HepG2 (cell line): ENCODE measurements around the gene RPL3. TPM values are rescaled to one million over a fixed set of nuclear protein-coding genes. Genes with fewer than 3 reads are reported as not detected.

ENCODE experiments used
- HDAC1 ChIP-seq: sonication (generic); formaldehyde crosslinking; IDR thresholded peaks from 2 replicates; pipeline ENCODE4 v1.5.1; 2020; ENCODE audit warnings: mild to moderate bottlenecking, missing genetic modification reagents
- HOXA3 ChIP-seq: sonication (generic); formaldehyde crosslinking; IDR thresholded peaks from 2 replicates; pipeline ENCODE4 v1.5.0; 2020; ENCODE audit warnings: missing genetic modification reagents
- MED1 ChIP-seq: sonication (generic); formaldehyde crosslinking; IDR thresholded peaks from 2 replicates; pipeline ENCODE4 v1.4.0; 2020; ENCODE audit warnings: missing genetic modification reagents
- MTF2 ChIP-seq: sonication (generic); formaldehyde crosslinking; IDR thresholded peaks from 2 replicates; pipeline ENCODE4 v1.5.0; 2020; ENCODE audit warnings: missing genetic modification reagents, borderline replicate concordance
- PCBP1 ChIP-seq: fragments of 200-400 bp; formaldehyde crosslinking; IDR thresholded peaks from 2 replicates; pipeline ENCODE4 v1.6.1; 2017; ENCODE audit warnings: mild to moderate bottlenecking, low read depth, low read length, borderline replicate concordance
- RBM39 ChIP-seq: fragments of 200-400 bp; formaldehyde crosslinking; IDR thresholded peaks from one replicate; pipeline ENCODE4 v1.6.1; 2018; ENCODE audit warnings: antibody characterized with exemption, mild to moderate bottlenecking, low read depth, low read length; ENCODE audit not compliant: poor library complexity, severe bottlenecking
- ZBTB7A ChIP-seq: sonication (generic); formaldehyde crosslinking; IDR thresholded peaks from 2 replicates; pipeline ENCODE4 v1.8.0; 2022; ENCODE audit warnings: mild to moderate bottlenecking, missing genetic modification reagents
- ZFP90 ChIP-seq: sonication (generic); formaldehyde crosslinking; IDR thresholded peaks from 2 replicates; pipeline ENCODE4 v1.8.0; 2022; ENCODE audit warnings: missing genetic modification reagents, mild to moderate bottlenecking, inconsistent platforms, borderline replicate concordance
- ZNF234 ChIP-seq: sonication (generic); formaldehyde crosslinking; conservative IDR thresholded peaks from 2 replicates; pipeline ENCODE4 v1.5.1; 2020; ENCODE audit warnings: mild to moderate bottlenecking, missing genetic modification reagents
- ZNF235 ChIP-seq: sonication (generic); formaldehyde crosslinking; IDR thresholded peaks from 2 replicates; pipeline ENCODE4 v1.8.1; 2023; ENCODE audit warnings: mild to moderate bottlenecking, missing genetic modification reagents, borderline replicate concordance
- ZNF451 ChIP-seq: sonication (generic); formaldehyde crosslinking; IDR thresholded peaks from 2 replicates; pipeline ENCODE4 v1.5.0; 2020; ENCODE audit warnings: mild to moderate bottlenecking, missing genetic modification reagents
- ZNF547 ChIP-seq: sonication (generic); formaldehyde crosslinking; IDR thresholded peaks from 2 replicates; pipeline ENCODE4 v1.5.1; 2020; ENCODE audit warnings: mild to moderate bottlenecking, missing genetic modification reagents
- ZNF761 ChIP-seq: sonication (generic); formaldehyde crosslinking; conservative IDR thresholded peaks from 2 replicates; pipeline ENCODE4 v1.4.0; 2020; ENCODE audit warnings: mild to moderate bottlenecking, missing genetic modification reagents
- ZNF768 ChIP-seq: sonication (generic); formaldehyde crosslinking; IDR thresholded peaks from 2 replicates; pipeline ENCODE4 v1.4.0; 2020; ENCODE audit warnings: missing genetic modification reagents
- polyA plus RNA-seq, 8 experiments: library from polyadenylated mRNA; depleted of rRNA in 3 of 8; stranded (reverse) in 7 of 8; unstranded in 1 of 8; fragments of >200 nt; fragmentation: Illumina TruSeq in 4 of 8; extraction: Trizol in 4 of 8; gene quantifications; 2 replicates each; pipeline versions ENCODE4 v1.2.1 to v1.2.3, GENCODE V29; 2011 to 2016; ENCODE audit warnings: low read depth in 4 of 8, missing spikeins in 1 of 8, mixed read lengths in 1 of 8; ENCODE audit not compliant: insufficient read depth in 1 of 8
- total RNA-seq, 5 experiments: library from RNA; depleted of rRNA; stranded (reverse); fragments of >200 nt; fragmentation: Illumina TruSeq; extraction: Trizol; gene quantifications; 2 replicates each; pipeline ENCODE4 v1.2.3, GENCODE V29; 2016; ENCODE audit warnings: low read depth in 1 of 5
- TF ChIP-seq, protein P1 (sequence below): sonication (generic); formaldehyde crosslinking; IDR thresholded peaks from 2 replicates; pipeline ENCODE4 v1.4.0; 2020; ENCODE audit warnings: missing genetic modification reagents
- TF ChIP-seq, protein P2 (sequence below): sonication (generic); formaldehyde crosslinking; IDR thresholded peaks from 2 replicates; pipeline ENCODE4 v1.4.0; 2020; ENCODE audit warnings: missing genetic modification reagents, mild to moderate bottlenecking, borderline replicate concordance
- TF ChIP-seq, protein P3 (sequence below): sonication (generic); formaldehyde crosslinking; IDR thresholded peaks from 2 replicates; pipeline ENCODE4; 2020; ENCODE audit warnings: missing genetic modification reagents, mild to moderate bottlenecking, borderline replicate concordance

The RPL3 gene
- total and polyA plus RNA-seq, 2 of the 13 experiments (the other 11 are each of a cell fraction or from before 2014, with no cell fraction given): 1,051 to 3,279 TPM

DNA sequence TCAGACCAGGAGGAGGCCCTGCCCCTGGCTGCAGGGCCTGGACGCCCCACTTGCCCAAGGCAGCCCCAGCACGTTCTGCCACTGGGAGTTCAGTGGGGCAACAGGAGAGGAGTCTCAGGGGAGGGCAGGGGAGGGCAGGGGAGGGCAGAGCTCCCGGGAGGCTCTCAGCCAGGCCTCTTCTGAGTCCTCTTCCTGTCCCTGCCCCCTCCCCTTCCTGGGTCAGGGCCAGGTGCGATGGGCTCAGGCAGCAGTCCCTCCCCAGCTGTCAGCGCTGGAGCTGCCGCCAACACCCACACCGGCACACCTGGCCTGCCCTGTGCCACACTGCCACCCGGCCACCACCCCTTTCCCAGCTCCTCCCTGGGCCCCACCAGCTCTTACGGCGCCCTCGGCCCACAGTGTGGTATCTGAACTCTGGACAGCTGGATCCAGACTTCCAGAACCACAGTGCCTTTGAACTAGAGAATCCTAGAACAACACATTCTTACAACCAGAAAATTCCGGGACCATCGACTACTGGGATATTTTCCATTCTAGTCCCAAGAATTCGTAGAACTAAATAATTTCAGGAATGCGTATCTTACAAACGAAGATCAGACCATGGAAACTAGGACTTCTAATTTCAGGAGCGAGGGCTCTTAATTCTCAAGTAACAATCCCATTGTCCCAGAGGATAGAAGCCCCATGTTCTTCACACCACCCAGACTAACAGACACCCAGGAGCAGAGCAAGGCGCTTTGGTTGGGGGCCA, 21.8 kb downstream of the RPL3 start (continued):
- TF ChIP-seq MTF2 (CRISPR knock-in tag): no peak
- no peak for TF ChIP-seq ZFP90 (CRISPR knock-in tag)
- peak; percentile 46; the same call in 1 of the 2 replicates for TF ChIP-seq MED1
- TF ChIP-seq ZNF451 (CRISPR knock-in tag): no peak; the same call in 1 of the 2 replicates
- peak; percentile 51 for TF ChIP-seq HOXA3
- TF ChIP-seq ZNF234 (CRISPR knock-in tag): no peak
- peak; percentile 35; the same call in 1 of the 2 replicates for TF ChIP-seq HDAC1
- TF ChIP-seq, protein P1, sequence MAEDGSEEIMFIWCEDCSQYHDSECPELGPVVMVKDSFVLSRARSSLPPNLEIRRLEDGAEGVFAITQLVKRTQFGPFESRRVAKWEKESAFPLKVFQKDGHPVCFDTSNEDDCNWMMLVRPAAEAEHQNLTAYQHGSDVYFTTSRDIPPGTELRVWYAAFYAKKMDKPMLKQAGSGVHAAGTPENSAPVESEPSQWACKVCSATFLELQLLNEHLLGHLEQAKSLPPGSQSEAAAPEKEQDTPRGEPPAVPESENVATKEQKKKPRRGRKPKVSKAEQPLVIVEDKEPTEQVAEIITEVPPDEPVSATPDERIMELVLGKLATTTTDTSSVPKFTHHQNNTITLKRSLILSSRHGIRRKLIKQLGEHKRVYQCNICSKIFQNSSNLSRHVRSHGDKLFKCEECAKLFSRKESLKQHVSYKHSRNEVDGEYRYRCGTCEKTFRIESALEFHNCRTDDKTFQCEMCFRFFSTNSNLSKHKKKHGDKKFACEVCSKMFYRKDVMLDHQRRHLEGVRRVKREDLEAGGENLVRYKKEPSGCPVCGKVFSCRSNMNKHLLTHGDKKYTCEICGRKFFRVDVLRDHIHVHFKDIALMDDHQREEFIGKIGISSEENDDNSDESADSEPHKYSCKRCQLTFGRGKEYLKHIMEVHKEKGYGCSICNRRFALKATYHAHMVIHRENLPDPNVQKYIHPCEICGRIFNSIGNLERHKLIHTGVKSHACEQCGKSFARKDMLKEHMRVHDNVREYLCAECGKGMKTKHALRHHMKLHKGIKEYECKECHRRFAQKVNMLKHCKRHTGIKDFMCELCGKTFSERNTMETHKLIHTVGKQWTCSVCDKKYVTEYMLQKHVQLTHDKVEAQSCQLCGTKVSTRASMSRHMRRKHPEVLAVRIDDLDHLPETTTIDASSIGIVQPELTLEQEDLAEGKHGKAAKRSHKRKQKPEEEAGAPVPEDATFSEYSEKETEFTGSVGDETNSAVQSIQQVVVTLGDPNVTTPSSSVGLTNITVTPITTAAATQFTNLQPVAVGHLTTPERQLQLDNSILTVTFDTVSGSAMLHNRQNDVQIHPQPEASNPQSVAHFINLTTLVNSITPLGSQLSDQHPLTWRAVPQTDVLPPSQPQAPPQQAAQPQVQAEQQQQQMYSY: peak; percentile 82
- TF ChIP-seq ZNF768 (CRISPR knock-in tag): peak; percentile 35; the same call in 1 of the 2 replicates
- TF ChIP-seq, protein P2, sequence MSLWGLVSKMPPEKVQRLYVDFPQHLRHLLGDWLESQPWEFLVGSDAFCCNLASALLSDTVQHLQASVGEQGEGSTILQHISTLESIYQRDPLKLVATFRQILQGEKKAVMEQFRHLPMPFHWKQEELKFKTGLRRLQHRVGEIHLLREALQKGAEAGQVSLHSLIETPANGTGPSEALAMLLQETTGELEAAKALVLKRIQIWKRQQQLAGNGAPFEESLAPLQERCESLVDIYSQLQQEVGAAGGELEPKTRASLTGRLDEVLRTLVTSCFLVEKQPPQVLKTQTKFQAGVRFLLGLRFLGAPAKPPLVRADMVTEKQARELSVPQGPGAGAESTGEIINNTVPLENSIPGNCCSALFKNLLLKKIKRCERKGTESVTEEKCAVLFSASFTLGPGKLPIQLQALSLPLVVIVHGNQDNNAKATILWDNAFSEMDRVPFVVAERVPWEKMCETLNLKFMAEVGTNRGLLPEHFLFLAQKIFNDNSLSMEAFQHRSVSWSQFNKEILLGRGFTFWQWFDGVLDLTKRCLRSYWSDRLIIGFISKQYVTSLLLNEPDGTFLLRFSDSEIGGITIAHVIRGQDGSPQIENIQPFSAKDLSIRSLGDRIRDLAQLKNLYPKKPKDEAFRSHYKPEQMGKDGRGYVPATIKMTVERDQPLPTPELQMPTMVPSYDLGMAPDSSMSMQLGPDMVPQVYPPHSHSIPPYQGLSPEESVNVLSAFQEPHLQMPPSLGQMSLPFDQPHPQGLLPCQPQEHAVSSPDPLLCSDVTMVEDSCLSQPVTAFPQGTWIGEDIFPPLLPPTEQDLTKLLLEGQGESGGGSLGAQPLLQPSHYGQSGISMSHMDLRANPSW (CRISPR knock-in tag): no peak
- no peak for TF ChIP-seq ZNF235 (CRISPR knock-in tag)
- no peak for TF ChIP-seq RBM39
- TF ChIP-seq ZBTB7A (CRISPR knock-in tag): 0 out of 2 replicates have a peak, but pooled peaks have one; percentile 27
- no peak for TF ChIP-seq ZNF547 (CRISPR knock-in tag)
- 0 out of 2 replicates have a peak, but pooled peaks have one; percentile 12 for TF ChIP-seq ZNF761 (CRISPR knock-in tag)
- TF ChIP-seq, protein P3, sequence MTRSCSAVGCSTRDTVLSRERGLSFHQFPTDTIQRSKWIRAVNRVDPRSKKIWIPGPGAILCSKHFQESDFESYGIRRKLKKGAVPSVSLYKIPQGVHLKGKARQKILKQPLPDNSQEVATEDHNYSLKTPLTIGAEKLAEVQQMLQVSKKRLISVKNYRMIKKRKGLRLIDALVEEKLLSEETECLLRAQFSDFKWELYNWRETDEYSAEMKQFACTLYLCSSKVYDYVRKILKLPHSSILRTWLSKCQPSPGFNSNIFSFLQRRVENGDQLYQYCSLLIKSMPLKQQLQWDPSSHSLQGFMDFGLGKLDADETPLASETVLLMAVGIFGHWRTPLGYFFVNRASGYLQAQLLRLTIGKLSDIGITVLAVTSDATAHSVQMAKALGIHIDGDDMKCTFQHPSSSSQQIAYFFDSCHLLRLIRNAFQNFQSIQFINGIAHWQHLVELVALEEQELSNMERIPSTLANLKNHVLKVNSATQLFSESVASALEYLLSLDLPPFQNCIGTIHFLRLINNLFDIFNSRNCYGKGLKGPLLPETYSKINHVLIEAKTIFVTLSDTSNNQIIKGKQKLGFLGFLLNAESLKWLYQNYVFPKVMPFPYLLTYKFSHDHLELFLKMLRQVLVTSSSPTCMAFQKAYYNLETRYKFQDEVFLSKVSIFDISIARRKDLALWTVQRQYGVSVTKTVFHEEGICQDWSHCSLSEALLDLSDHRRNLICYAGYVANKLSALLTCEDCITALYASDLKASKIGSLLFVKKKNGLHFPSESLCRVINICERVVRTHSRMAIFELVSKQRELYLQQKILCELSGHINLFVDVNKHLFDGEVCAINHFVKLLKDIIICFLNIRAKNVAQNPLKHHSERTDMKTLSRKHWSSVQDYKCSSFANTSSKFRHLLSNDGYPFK: no peak
- TF ChIP-seq PCBP1: peak; percentile 64; the same call in 1 of the 2 replicates
